Amygdala (tissue), 56 donors: ENCODE results near the gene PASD1.
"Not testable (repeated sequence)": the region's sequence is repeated elsewhere in the genome, so short reads cannot be mapped to it uniquely, and the experiment has no call there.

Experiments used
- DNase-seq, 56 donors: peaks; one replicate each; lab custom pipeline; 2025; lab: John Stamatoyannopoulos, UW

PASD1 gene, protein sequence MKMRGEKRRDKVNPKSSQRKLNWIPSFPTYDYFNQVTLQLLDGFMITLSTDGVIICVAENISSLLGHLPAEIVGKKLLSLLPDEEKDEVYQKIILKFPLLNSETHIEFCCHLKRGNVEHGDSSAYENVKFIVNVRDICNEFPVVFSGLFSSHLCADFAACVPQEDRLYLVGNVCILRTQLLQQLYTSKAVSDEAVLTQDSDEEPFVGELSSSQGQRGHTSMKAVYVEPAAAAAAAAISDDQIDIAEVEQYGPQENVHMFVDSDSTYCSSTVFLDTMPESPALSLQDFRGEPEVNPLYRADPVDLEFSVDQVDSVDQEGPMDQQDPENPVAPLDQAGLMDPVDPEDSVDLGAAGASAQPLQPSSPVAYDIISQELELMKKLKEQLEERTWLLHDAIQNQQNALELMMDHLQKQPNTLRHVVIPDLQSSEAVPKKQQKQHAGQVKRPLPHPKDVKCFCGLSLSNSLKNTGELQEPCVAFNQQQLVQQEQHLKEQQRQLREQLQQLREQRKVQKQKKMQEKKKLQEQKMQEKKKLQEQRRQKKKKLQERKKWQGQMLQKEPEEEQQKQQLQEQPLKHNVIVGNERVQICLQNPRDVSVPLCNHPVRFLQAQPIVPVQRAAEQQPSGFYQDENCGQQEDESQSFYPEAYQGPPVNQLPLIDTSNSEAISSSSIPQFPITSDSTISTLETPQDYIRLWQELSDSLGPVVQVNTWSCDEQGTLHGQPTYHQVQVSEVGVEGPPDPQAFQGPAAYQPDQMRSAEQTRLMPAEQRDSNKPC

DNA sequence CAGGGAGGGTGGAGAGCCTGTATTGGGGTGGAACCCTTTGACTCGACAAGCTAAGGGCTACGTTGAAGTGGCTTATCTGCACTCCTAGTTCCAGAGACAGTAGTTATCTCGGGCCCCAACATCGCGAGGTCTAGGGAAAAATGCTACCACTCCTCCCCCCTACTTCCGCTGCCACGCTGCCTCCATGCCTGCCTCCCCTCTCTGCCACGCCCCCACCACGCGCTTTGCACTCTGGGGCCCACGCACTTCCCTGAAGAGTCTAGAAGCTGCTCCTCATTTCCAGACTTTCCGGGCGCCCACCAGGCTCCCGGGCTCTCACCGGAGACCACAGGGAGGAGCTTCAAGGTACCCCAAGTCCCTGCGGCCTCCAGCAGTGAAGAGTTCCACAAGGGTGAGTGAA, at the start of gene PASD1:
TSS of gene PASD1 (plus strand) at position 227 of the 400 bp plus-strand sequence. CDS start 37,879 bp downstream, outside the sequence.
- no peak for DNase-seq

DNA sequence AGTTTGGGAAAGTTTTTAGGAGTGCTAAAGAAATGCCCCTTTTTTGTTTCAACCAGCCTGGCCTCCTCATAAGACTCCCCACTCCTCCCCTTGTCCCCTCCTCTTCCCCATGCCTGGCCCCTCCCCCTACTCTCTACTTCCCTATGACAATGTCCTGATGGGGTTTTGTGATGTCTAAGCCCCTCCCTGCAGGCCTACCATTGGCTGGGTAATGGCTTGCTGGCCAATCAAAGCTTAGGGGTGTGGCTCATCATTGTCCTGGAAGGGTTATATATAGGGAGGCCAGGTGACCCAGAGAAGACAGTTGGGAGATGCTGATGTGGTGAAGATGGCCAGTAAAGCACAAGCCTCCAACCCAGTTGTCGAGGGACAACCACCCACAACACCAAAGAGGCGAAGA, 48.2 kb upstream of the PASD1 start:
- DNase-seq, result no peak

DNA sequence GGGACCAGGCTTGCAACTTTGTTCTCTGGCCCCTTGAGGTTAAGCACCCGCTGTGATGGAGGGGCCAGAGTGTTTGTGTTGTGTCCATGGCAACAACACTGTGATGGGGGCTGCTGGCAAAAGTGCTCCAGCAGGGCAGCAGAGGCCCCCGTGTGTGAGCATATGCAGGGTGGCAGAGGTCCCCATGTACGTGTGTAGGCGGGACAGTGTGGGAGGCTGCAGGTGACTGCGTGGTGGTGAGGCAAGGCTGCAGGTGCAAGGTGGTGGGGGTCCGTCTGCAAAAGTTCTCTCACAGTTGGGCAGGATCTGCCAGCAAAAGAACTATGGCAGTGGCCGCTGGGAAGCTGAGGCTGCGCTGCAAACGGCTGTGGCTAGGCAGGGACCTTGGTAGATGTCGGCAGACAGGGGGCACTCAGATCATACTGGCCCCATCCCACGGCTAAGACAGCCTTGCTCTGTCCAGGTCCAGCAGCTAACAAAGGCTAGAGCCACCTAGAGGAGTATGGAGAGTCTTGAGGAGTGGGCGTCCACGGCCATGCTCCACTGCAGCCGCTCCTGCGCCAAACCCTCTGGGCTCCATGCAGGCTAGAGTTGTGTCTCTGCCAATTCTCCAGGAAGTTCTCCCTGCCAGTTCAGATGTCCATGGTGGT, 46.8 kb upstream of the PASD1 start:
- no peak for DNase-seq

DNA sequence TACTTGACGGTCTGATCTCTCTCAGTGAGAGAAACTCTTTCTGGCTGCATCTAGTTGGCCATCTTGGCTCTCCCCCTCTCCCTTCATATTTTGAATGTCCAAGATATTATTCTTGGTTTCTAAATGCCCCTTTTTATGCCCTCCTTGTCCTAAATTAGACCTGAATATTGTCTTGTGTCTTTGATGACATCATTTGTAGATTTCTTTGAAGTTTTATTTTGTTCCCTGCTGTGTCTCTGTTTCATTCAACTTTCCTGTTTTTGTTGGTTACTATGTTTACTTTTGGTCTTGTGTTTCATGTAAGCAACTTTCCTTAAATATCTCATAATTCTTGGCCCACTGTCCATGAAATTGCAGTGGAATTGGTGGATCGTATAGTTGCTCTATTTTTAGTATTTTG, 46.1 kb upstream of the PASD1 start:
- no peak for DNase-seq

DNA sequence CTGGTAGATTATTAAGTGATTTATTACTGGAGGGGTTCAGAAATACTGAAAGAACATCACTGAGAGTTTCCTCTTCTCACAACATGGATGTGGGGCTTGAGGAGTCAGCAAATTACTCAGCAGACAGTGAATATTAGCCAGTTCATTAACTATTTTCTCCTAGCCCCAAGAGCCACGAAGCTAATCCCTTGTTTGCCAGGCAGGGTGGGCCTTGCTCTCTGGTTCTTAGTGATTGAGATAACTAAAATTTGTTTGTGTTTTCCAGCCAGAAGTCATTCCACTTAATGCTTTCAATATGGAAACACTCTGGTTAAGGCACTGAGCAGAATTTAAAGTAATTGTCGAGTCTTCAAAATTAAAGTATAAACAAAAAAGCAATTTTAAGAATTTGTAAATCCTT, 40.1 kb upstream of the PASD1 start:
- no peak for DNase-seq

DNA sequence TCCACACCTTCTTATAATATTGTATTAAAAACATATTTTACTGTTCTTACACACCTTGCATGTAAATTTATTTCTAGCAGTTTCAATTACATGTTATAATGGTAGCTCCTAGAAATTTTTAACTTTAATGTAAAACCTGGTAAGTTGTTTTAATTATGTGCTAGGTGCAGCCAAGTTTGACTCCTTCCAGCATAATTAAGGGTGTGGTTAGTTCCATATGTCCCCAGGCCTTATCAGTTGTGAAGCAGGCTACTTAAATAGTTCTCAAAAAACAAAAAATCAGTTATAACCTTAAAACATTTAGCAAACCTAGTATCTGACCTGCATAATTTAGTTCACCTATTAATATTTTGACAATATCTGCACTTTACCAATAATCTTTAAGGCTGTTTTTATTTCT, 26.9 kb upstream of the PASD1 start:
- DNase-seq, result no peak

DNA sequence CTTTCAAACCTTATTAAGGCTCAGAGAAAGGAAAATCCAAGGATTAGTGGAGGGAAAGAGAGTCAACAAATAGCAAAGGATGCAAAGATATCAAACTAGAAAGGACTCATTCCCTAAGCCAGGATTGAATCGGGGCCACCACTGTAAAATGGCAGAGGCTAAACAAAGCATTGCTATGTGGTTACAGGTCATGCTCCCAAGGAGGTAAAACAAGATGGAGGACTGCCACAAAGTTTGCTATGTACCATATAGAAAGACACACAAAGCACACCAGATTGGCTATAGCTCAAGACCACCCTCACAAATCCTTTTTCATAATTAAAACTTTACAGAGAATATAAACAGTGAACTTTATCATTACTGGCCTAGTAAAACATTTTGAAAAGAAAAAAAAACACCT, 25.9 kb upstream of the PASD1 start:
- no peak for DNase-seq

DNA sequence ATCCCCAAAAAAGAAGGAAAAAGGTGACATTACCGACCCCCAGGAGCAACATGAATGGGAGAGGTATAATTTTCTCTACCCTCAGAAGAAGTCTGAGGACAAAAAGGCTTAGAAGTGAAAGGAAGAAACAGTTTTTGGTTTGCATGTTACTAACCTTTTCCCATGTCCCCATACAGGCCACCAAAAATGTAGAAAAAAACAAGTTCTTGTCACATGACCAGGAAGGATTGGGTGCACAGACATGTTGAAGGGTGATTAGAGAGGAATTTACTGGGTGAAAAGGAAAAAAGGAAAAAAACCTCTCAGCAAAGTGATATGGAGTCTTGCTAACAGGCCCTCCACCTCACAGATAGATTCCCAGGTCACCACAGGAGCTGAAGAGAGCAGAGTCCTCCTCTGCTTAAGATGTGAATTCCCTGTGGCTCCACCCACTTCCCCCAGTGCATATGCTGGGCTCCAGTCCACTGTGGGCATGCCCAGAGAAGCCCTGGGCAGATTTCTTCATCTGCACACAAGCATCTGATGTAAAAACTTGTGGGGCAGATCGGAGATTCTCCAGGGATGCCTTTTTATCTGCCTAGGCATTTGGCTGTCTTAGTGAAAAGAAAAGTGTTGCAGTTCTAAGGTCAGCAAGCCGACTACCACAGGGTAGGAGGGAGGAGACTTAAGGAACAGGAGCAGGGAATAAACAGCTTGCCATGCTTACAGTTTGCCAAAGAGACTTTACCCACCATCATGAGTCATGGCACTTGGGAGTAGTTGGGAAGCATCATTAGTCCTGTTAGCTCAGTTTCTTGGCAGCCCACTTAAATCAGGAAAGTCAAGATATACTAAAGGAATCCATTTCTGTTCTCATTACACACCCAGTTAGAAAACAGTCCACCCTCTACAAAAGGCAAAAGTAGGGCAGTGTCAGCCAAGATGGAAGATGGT, 25.0 kb upstream of the PASD1 start:
- DNase-seq, result no peak

DNA sequence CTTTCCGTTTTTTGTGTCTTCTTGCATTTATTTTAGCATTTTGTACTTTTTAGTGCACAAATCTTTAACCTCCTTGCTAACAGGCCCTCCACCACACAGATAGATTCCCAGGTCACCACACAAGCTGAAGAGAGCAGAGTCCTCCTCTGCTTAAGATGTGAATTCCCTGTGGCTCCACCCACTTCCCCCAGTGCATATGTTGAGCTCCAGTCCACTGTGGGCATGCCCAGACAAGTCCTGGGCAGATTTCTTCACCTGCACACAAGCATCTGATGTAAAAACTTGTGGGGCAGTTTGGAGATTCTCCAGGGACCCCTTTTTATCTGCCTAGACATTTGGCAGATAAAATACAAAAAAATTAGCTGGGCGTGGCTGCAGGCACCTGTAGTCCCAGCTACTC, 19.8 kb upstream of the PASD1 start:
- no peak for DNase-seq

DNA sequence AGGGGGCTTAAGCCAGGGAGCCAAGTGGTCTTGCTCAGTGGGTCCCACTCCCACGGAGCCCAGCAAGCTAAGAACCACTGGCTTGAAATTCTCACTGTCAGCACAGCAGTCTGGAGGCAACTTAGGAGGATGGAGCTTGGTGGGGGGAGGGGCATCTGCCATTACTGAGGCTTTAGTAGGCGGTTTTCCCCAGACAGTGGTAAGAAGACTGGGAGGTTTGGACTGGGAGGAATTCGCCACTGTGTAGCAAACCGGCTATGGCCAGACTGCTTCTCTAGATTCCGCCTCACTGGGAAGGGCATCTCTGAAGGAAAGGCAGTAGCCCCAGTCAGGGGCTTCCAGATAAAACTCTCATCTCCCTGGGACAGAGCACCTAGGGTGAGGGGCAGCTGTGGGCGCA, 17.2 kb upstream of the PASD1 start:
- not testable (repeated sequence) for DNase-seq

DNA sequence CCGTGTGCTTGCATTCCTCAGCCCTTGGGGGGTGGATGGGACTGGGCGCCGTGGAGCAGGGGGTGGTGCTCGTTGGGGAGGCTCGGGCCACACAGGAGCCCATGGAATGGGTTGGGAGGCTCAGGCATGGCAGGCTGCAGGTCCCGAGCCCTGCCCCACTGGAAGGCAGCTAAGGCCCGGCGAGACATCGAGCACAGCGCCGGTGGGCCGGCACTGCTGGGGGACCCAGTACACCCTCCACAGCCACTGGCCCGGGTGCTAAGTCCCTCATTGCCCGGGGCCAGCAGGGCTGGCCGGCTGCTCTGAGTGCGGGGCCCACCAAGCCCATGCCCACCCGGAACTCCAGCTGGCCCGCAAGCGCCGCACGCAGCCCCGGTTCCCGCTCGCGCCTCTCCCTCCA, 12.3 kb upstream of the PASD1 start:
- not testable (repeated sequence) for DNase-seq

DNA sequence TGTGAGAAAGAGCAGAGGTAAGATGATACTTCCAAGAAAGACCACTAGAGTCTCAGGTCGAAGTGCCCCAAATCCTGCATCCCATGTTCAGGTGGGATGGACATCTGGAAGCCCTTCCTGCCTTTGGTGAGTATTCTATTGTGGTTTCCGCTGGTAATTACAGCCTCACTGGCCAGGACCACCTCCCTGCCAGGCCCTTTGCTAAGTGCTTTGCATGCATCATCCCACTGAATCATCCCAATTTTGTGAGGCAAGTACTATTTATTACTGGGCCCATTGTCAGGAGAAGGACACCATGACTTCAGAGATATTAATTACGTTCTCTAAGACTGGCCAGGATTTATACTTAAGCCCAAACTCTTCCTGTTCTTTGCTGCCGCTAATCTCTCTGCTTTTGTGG, 10.7 kb upstream of the PASD1 start:
- DNase-seq, result no peak

DNA sequence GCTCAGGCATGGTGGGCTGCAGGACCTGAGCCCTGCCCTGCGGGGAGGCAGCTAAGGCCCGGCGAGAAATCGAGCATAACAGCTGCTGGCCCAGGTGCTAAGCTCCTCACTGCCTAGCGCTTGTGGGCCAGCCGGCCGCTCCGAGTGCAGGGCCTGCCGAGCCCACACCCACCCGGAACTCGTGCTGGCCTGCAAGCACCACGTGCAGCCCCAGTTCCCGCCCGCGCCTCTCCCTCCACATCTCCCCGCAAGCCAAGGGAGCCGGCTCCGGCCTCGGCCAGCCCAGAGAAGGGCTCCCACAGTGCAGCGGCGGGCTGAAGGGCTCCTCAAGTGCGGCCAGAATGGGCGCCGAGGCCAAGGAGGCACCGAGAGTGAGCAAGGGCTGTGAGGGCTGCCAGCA, 8.2 kb upstream of the PASD1 start:
- DNase-seq, result not testable (repeated sequence)

DNA sequence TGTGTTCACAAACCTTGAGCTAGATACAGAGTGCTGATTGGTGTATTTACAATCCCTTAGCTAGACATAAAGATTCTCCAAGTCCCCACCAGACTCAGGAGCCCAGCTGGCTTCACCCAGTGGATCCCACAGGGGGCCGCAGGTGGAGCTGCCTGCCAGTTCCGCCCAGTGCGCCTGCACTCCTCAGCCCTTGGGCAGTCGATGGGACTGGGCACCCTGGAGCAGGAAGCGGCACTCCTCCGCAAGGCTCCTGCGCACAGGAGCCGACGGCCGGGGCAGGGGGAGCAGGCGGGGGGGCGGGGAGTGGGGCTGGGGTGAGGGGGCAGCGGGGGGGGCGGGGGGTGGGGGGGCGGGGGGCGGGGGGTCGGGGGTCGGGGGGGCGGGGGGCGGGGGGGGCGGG, 990 bp upstream of the PASD1 start:
- not testable (repeated sequence) for DNase-seq

DNA sequence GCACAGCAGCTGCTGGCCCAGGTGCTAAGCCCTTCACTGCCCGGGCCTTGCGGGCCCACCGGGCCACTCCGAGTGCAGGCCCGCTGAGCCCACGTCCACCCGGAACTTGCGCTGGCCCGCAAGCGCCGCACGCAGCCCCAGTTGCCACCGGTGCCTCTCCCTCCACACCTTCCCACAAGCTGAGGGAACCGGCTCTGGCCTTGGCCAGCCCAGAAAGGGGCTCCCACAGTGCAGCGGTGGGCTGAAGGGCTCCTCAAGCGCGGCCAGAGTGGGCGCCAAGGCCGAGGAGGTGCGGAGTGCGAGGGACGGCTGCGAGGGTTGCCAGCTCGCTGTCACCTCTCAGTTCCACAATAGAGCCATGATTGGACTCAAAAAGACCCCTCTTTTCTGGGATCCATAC, 472 bp upstream of the PASD1 start:
- not testable (repeated sequence) for DNase-seq

DNA sequence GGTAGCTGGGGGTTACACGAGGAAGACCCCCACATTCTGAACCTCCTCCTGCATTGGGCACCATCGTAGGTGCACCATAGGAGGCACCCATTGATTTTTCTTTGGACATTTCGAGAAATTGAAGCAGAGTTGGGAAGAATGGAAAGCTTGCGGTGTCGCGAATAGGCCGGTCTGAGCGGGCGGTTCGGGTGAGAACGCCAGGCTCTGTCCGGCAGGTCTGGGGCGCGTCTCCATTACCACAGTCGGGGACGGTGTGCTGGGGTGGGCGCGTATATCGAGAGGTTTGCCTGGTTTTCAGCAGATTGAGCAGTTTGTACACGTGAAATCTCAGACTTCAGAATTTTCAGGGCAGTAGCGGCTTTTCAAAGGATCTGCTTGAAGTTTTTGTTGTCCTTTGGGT, 560 bp downstream of the PASD1 start:
- DNase-seq, result no peak

DNA sequence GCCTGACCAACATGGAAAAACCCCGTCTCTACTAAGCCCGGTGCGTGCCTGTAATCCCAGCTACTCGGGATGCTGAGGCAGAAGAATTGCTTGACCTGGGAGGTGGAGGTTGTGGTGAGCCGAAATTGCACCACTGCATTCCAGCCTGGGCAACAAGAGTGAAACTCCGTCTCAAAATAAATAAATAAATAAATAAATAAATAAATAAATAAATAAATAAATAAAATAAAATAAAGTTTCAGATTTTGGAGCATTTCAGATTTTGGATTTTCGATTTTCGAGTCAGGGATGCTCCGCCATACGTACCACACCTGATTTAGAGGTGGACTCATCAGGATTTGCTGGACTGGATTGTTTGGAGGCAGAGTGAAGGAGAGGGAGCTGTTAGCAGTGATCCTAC, 3.4 kb downstream of the PASD1 start:
- not testable (repeated sequence) for DNase-seq

DNA sequence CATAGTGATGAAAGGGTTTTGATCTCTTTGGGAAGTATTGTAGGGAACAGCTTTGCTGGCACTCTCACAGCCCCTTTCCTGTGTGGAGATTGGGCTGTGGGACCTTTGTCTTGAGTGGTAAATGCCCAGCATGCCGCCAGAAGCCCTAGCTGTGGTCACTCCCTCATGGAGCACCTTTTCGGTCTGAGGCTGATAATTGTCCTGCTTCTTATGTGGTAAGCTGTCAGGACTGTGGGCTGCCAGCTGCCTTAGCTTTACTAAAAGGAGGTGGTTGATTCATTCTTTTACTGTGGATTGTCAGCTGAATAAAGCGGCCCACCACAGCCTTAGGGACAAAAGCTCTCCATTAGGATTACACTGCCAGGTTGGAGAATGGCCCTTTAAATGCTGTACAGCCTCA, 7.1 kb downstream of the PASD1 start:
- peak in 1 of 56 donors; percentile 3 for DNase-seq

DNA sequence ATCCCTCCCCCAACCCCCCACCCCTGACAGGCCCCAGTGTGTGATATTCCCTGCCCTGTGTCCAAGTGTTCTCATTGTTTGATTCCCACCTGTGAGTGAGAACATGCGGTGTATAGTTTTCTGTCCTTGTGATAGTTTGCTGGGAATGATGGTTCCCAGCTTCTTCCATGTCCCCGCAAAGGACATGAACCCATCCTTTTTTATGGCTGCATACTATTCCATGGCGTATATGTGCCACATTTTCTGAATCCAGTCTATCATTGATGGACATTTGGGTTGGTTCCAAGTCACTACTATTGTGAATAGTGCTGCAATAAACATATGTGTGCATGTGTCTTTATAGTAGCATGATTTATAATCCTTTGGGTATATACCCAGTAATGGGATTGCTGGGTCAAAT, 29.9 kb downstream of the PASD1 start:
- not testable (repeated sequence) for DNase-seq

DNA sequence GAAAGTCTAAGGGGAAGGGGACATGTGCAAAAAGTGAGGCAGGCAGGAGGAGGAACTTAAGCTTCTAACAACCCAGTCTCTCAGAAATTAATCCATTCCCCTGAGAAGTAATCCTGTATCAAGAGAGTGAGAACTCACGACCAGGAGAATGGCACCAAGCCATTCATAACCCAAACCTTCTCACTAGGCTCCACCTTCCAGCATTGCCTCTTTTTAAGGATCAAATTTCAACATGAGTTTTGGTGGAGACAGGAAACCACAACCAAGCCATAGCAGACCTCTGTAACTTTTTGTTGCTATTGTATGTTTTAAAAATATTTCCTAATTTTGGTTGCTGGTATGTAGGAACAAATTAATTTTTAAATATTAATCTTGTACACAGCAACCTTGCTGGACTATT, 32.8 kb downstream of the PASD1 start:
- no peak for DNase-seq
